HuH-7.5 (cell line): ENCODE measurements around the gene KHDC4.

Experiments used
- DNase-seq: peaks from one replicate; pipeline ENCODE4 v3.0.0; 2011; ENCODE audit warnings: low spot score

Gene KHDC4

GRCh38 chr1:155969377-155969791 is 35.2 kb upstream of the KHDC4 start:
- no peak for DNase-seq

- DNase-seq = no peak
Observed at GRCh38 chr1:155968670-155969069, 34.5 kb upstream of the KHDC4 start.

GRCh38 chr1:155968051-155968400 is 33.8 kb upstream of the KHDC4 start:
- no peak for DNase-seq

- DNase-seq = no peak
Observed at GRCh38 chr1:155967341-155968050, 33.3 kb upstream of the KHDC4 start.

- DNase-seq = no peak
Observed at GRCh38 chr1:155966750-155967149, 32.5 kb upstream of the KHDC4 start.

- no peak for DNase-seq
Observed at GRCh38 chr1:155966135-155966534, 31.9 kb upstream of the KHDC4 start.

- DNase-seq = no peak
Observed at GRCh38 chr1:155964193-155964592, 30.0 kb upstream of the KHDC4 start.

- no peak for DNase-seq
Observed at GRCh38 chr1:155962599-155963211, 28.5 kb upstream of the KHDC4 start.

GRCh38 chr1:155961937-155962336 is 27.7 kb upstream of the KHDC4 start:
- DNase-seq = no peak

- no peak for DNase-seq
Observed at GRCh38 chr1:155960081-155960745, 26.0 kb upstream of the KHDC4 start.

GRCh38 chr1:155957411-155957915 is 23.2 kb upstream of the KHDC4 start:
- no peak for DNase-seq

- DNase-seq = no peak
Observed at GRCh38 chr1:155954645-155955044, 20.4 kb upstream of the KHDC4 start.

GRCh38 chr1:155952505-155952890 is 18.3 kb upstream of the KHDC4 start:
- no peak for DNase-seq

- DNase-seq = no peak
Observed at GRCh38 chr1:155951753-155952504, 17.7 kb upstream of the KHDC4 start.

- no peak for DNase-seq
Observed at GRCh38 chr1:155950829-155951228, 16.6 kb upstream of the KHDC4 start.

- DNase-seq = no peak
Observed at GRCh38 chr1:155947741-155948140, 13.5 kb upstream of the KHDC4 start.

- no peak for DNase-seq
Observed at GRCh38 chr1:155947292-155947691, 13.1 kb upstream of the KHDC4 start.

GRCh38 chr1:155946633-155947219 is 12.5 kb upstream of the KHDC4 start:
- no peak for DNase-seq

GRCh38 chr1:155944444-155944799 is 10.2 kb upstream of the KHDC4 start:
- DNase-seq = no peak

- no peak for DNase-seq
Observed at GRCh38 chr1:155942578-155943141, 8.4 kb upstream of the KHDC4 start.

GRCh38 chr1:155941845-155942531 is 7.8 kb upstream of the KHDC4 start:
- DNase-seq = no peak
